ENCODE results near the gene SMURF1.

SMURF1 gene

DNA sequence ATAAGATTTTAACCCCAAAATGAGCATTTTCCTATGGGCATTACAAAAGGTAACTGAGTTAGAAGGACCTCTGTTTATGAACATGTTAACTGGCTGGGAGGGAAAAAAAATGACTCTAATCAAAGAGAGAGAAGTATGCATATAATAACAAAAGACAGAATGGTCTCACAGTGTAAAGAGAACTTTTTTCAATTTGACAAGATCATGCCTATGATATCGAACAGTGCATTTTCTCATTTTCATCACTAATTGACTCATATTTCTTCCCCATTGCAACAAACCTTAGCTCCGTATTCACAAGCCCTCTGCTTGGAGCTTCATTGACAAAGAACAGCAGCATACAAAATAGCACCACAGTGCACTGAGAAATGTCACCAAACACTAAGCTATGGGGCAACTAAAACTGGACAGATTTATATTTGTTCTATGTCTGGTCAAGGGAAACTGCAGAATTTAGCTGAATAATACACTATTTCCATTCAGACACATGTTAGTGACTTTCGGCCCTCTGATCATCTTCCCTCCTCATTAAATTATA, 45.6 kb downstream of the SMURF1 start:
- DNase-seq (ENCODE audit: low spot score), result no peak

DNA sequence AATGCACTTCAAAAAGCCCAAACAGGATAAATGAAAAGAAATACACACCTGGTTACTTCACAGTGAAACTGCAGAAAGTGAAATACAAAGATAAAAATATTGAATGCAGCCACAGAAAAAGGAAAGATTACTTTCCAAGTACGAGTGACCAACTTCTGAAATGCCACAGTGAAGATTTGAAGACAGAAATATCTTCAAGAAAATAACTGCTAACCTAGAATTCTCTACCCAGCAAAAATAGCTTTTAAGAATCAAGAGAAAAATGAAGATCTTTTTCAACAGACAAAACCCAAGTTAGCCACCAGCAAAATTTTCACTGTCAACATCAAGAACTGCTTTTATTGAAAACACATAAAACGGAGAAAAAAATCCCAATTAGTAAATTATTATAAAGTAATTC, 46.2 kb downstream of the SMURF1 start:
- DNase-seq (ENCODE audit: low spot score), result no peak

DNA sequence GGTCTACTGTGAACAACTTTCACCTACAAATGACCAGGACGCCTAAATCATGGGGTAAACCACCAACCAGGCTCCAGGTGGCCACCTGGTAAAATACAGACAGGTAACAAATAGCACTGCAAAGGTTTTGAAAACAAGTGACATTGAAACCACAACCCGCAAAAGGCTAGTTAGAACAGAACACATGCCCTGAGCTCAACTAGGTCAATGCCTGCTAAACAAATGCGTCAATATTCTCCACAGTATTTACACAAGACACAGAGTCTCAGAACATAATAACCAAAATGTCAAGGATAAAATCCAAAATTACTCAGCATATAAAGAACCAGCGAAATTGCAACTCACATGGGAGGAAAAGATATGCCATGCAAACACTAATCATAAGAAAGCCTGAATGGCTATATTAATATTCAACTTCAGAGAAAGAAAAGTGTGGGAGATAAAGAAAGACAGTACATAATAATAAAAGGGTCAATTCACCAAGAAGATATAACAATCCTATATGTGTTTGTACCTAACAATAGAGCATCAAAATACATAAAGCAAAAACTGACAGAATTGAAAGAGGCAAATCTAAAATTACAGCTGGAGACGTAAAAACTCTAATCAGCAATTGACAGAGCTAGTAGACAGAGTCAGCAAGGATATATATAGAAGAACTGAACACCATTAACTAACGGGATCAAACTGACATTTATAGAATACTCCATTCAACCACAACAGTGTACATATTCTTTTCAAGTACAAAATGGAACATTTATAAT, 47.6 kb downstream of the SMURF1 start:
- DNase-seq (ENCODE audit: low spot score), result no peak

DNA sequence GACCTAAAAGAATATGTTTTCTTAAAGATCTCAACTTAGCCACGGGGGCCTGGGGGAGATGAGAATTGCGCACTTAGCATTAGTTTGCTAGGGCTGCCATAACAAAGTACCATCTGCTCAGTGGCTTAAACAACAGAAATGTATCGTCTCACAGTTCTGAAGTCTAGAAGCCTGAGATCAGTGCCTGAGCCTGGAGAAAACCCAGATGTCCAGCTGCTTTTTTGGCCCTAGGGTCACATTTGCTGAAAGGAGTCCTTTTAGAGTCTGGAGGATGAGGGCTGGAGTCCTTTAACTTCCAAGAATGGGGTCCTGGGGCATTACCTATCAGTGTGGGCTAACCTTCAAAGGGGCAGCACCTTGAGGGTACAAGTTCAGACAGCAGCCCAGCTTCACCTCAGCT, 48.2 kb downstream of the SMURF1 start:
- DNase-seq (ENCODE audit: low spot score), result no peak

DNA sequence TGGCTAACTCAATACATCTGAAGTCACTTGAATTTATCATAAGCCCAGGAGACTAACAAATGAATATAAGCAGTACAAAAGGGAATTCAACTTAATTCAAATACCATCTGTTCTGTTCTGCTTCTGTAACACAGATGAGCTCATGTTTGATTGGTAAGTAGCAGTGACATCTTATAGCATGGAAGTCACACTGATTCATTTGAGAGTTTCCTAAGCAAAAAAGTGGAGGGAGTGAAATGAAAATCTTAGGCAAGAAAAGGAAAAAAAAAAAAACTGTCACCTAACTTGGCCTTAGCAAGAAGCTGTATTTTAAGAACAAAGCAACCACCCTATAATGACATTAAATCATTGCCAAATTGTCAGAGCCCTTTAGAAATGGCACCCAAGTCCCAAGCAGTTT, 49.5 kb downstream of the SMURF1 start:
- no peak for DNase-seq (ENCODE audit: low spot score)

DNA sequence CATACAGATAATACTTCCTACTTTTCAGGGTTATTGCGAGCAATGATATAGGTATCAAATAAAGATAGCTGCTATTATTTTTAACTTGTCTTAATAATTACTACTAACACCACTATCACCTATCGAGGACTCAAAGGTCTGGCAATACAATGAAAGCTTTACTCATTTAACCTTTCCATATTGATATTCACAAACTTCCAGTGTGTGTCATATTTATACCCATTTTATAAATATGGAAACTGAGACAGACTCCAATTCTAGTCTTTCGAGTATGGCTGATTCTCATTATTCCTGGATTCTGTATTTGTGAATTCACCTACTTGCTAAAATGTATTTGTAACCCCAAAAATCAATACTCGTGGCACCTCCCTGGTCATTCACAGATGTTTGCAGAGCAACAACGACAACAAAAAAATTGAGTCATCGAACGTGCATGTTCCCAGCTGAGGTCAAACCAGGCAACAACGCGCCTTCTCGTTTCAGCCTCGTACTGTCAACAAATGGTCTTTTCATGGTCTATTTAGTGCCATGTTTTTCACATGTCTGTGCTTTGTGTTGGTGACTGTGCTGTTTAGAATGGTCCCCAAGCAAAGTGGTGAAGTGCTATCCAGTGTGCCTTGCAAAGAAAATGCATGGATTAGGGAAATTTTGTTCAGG, 51.7 kb downstream of the SMURF1 start:
- DNase-seq (ENCODE audit: low spot score), result peak; percentile 70

DNA sequence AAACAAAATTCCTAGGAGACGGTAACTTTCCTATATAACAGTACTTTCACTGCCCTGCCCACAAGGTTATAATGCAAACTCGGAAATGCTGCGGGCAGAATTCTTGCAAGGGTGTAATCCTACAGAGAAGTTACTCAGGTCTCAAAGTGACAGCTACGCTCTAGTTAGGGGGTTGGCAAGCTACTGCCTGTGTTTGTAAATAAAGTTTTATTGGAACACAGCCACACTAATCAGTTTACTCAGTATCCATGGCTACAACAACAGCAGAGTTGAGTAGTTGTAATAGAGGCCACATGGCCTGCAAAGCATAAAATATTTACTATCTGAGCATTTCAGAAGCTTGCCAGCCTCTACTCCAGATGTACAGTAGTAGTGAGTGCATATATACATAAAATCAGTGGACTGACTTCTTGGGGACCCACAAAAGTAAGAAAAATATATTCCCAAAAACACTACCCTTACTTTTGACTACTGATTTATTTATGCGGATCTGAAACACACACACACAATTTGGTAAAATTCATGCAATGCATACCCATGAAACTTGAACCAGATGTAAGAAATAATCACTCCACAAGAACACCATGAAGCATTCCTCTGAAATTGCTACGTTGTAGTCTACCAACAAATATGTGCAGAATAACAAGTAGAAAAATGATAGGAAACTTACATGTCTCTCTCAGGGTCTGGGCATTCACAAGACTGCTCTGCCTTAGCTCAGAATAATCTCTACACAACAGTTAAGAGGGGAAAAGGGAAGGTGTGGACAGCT, 53.0 kb downstream of the SMURF1 start:
- DNase-seq (ENCODE audit: low spot score), result no peak

DNA sequence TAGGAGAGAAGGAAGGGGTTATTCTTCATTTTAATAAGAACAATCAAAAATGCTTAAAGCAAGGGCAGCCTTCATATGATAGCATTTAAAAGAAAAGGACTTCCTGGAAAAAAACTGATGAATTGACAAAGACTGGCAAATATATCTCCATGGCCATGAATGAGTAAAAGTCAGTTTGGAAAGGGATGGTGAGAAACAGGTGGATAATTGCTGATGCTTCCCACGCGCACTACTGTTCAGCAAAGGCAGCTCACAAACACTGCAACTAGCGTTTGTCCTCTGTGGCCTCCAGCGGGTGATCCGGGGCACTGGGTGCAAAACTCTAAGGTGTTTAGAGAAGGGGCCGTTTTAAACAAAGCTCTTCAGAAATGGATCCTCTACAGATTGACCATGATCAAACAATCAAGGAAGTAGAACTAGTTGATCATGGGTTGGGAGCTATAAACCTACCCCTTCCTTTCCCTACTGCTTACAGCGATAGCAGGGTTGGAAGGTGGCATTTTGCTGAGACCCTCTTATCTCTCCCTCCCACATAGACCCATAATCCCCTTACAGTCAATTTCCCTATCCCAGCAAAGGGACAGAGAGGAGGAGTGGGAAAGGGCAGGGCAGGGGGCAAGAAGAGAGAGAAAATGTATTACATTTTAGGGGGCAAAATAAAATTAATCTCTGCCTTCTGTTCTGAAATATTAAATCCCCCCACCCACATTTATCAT, 53.8 kb downstream of the SMURF1 start:
- DNase-seq (ENCODE audit: low spot score), result no peak

DNA sequence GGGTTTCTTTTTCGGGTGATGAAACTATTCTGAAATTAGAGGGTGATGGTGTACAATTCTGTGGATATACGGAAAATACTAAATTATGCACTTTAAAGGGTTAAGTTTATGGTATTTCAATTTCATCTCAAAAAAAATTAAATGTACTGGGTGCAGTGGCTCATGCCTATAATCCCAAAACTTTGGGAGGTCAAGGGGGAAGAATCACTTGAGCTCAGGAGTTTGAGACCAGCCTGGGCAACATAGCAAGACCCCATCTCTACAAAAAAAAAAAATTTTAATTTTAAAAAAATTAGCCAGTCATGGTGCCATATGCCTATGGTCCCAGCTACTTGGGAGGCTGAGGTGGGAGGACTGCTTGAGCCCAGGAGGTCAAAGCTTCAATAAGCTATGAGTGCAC, 57.0 kb downstream of the SMURF1 start:
- DNase-seq (ENCODE audit: low spot score), result no peak

DNA sequence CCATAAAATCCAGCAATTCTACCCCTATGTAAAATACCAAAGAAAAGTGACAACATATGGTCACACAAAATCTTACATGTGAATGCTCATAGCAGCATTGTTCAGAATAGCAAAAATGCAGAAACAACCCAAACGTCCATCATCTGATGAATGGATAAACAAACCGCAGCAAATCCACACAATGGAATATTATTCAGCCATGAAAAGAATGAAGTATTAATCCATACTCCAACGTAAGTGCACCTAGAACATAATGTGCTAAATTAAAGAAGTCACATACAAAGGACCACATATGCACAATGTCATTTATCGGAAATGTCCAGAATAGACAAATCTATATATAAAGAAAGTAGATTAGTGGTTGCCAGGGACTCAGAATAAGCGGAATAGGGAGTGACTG, 57.4 kb downstream of the SMURF1 start:
- DNase-seq (ENCODE audit: low spot score), result no peak

DNA sequence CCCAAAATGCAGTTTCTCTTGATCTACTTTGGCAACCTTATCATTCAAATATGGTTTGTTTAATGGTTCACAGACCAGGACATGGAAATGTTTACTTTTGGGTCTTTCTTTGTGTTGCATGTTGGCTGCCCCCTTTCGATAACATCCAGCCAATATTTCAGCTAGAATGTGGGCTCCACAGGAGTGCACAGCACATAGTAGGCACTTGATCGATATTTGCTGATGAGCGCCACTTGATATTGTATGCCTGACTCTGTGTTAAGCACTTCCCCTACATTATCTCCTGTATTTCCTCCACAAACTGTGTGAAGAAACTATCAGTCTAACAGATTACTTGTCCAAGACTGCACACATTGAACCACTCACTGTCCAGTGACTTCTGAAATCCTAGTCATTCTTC, 60.2 kb downstream of the SMURF1 start:
- DNase-seq (ENCODE audit: low spot score), result no peak

DNA sequence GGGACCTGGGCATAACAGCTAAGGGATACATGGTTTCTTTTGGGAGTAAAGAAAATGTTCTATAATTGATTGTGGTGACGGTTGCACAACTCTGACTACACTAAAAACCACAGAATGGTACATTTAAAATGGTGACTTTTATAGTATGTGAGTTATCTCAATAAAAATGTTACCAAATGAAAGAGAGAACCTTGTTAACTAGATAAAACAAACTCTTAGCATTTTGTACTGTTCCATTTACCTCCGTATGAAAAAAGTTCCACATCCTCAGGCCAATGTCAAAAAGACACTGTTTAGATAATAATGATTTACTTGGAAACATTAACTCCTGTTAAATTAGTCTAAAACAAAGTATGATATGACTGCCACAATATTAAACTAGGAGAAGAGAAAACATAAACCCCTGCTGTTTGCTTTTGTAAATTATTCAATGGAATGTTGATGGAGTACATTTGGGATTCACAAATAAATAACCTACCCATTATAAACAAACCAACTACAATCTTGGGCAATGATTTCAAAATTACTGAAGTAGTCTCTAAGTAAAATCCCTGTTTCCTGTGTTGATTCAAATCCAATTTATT, 60.7 kb downstream of the SMURF1 start:
- no peak for DNase-seq (ENCODE audit: low spot score)

DNA sequence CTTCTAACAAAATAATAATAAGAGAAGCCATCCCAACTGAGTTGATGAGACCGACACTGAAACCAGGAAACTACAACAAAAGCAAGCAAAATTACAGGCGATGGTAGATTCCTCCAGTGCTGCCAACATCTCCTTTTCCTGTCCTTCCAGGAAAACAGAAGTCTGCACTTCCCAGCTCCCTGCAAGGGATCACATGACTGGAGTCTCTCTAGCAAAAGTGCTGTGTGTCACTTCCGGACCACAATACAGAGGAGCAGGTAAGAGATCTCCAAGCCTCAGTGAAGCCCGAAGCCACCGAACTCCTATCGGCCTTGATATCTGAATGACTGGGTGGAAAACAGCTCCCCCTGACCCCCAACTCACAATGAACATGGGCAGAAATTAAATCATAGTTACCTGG, 63.2 kb downstream of the SMURF1 start:
- DNase-seq (ENCODE audit: low spot score), result no peak

DNA sequence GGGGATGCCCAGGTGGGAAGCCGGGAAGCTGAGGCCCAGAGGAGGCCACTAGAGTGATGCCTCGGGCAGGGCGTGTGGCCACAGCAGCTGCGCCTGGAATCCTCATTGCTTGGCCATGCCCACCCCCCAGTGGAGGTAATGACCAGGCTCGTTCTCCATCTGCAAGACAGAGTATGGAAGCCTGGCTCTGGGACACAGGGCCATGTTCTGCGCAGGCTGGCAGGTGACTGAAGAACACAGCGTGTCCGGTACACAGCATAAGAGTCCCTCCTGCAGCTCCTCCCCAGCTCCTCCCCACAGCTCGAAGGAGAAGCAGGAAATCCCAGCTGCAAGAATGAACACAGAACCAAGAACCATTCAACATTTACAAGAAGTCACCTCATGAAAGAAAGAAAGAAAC, 64.8 kb downstream of the SMURF1 start:
- no peak for DNase-seq (ENCODE audit: low spot score)

DNA sequence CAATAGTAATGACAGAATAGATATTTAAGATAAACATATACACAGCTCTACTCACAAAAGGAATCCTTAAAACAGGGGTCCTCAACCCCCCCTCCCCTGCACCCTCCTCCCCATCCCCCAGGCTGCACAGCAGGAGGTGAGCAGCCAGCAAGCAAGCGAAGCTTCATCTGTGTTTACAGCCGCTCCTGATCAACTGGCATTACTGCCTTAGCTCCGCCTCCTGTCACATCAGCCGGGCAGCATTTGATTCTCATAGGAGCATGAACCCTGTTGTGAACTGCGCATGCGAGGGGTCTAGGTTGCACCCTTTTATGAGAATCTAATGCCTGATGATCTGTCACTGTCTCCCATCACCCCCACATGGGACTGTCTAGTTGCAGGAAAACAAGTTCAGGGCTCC, 65.5 kb downstream of the SMURF1 start:
- no peak for DNase-seq (ENCODE audit: low spot score)

DNA sequence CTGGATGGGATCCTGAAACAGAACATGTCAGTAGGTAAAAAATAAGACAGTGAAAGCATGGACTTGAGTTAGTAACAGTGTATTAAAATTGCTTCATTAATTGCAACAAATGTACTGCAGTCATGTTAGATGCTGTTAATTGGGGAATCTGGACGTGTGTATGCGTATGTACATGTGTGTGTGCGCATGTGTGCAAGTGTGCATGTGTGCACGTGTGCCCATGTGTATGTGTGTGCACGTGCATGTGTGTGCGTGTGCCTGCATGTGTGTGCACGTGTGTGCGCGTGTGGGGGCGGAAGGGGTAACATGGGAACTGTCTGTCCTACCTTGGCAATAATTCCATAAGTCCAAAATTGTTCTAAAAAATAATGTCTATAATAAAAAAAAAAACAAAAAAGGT, 67.3 kb downstream of the SMURF1 start:
- no peak for DNase-seq (ENCODE audit: low spot score)

DNA sequence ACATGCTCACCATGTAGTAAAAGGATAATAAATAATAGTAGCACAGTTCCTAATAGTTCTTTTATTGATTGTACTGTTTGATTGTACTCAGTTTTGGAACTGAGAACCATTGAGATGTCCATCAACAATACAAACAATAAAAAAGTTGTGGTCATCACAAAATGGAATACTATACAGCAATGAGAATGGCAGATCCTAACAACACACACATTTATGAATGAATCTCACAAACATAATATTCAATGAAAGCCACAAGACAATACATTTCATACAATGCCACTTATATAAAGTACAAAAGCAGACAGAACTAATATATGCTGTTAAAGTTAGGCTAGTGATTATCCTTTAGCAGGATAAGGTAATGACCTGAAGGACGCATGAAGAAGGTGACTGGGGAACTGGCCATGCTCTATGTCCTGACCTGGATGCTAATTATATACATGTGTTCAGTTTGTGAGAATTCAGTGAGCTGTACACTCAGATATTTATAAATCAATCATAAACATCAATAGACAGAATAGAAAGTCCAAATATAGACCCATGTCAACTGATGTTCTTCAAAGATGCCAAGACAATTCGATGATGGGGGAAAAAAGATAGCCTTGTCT, 70.0 kb downstream of the SMURF1 start:
- no peak for DNase-seq (ENCODE audit: low spot score)

DNA sequence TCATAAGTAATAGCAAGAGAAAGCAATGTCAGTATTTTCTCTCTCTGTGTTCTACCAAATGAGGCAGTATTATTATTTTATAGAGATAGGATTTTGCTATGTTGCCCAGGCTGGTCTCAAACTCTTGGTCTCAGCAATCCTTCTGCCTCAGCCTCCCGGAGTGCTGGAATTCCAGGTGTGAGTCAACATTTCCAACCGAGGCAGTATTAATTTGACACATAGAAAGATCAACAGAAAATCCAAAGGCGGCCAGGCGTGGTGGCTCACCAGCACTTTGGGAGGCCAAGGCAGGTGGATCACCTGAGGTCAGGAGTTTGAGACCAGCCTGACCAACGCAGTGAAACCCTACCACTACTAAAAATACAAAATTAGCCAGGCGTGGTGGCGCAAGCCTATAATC, 71.8 kb downstream of the SMURF1 start:
- no peak for DNase-seq (ENCODE audit: low spot score)

DNA sequence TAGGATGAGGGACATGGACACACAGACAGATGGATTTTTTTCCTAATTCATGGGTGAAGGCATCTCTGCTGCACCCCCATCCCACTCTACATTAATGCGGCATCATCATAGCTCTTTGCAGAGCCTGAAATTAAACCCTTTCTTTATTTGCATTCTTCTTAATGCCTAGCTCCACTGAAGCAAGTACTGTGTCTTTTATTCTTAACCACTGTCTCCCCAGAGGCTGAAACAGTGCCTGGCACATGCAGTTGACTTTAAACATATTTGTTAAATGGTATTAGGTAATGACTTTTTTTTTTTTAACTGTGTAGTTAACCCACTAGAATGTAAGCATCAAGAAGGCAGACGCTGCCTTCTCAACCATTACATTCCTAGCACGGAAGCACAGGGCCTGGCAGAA, 73.5 kb downstream of the SMURF1 start:
- no peak for DNase-seq (ENCODE audit: low spot score)

DNA sequence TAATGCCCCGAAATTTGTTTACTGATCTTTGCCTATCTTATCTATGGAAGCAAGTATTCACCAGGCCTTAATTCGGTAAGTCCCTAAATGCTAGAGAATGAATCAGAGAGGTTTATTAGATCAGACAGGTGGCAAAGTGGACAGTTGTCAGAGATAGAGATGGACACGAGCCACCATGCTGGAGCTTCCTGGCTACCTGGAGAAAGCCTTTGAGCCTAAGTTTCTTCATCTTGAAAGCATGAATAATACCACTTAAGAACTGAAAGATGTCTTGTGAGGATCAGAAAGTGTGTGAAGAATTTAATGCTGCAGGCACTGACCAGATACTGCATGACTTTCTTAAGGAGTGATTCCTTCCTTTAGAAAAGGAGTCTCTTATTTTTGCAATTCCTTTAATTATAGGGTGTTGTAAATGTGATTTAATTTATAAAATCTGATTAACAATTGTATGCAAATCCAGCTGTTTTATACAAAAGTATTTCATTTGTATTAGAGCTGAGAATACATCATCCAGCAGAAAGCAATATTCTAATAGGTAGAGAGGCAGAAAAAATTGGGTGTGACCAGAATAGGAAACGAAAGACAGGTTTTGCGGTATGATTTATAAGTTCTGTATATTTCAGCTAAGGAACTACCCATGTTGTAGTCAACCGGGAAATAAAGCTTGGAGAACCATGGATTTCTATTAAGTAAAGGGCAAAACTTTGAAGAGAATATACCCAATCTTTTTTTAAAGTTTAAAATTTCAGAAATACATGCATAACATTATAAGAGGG, 82.7 kb downstream of the SMURF1 start:
- no peak for DNase-seq (ENCODE audit: low spot score)

DNA sequence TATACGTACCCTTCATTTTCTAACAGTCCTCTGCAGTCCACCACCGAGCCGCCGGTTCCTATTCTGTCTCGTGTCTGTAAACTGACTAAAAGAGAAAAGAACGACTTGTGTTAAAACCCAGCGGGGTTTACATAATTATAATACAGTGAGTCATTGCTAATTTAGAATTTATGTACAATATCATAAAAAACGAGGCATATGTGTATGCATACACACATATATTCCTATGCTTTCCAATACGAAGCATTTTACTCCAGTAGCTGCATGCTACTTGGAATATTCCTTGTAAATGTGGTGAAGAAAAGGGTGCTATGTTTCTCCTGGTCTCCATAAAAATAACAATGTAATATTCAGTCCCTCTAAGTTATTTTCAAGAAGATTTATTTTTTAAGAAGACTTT, 89.1 kb downstream of the SMURF1 start:
- DNase-seq (ENCODE audit: low spot score), result no peak
